HEK293 (cell line): Measurements from ENCODE around the gene AATK.

ENCODE experiments used
- CTCF ChIA-PET: fragments of 350-600 bp; formaldehyde crosslinking; extraction: SDS; loops from one replicate; lab custom pipeline; 2021; ENCODE audit warnings: antibody characterized with exemption; lab: Yijun Ruan, JAX
- POLR2A ChIA-PET: fragments of 300-600 bp; formaldehyde crosslinking; extraction: SDS; loops from one replicate; lab custom pipeline; 2020; ENCODE audit warnings: antibody characterized with exemption, inconsistent platforms; lab: Yijun Ruan, JAX
- H3K27ac ChIP-seq: fragments of 200-500 bp; sonication (Bioruptor generic); 2 replicates; pipeline ENCODE4 v1.5.1; 2014; ENCODE audit warnings: low read depth, low read length, control low read depth, inconsistent platforms; ENCODE audit errors: extremely low read depth
- H3K36me3 ChIP-seq, 2 experiments: fragments of 200-500 bp in 1 of 2; sonication (Bioruptor generic) in 1 of 2; 1 replicate in 1 of 2; 2 replicates in 1 of 2; pipeline ENCODE4 v1.5.1; 2014 to 2017; ENCODE audit warnings: inconsistent platforms in 2 of 2, low read length in 2 of 2; ENCODE audit not compliant: control insufficient read depth in 2 of 2, insufficient read depth in 1 of 2
- H3K4me1 ChIP-seq: fragments of 200-500 bp; sonication (Bioruptor generic); 2 replicates; pipeline ENCODE4 v1.5.1; 2014; ENCODE audit warnings: mild to moderate bottlenecking, low read length, inconsistent platforms; ENCODE audit not compliant: control insufficient read depth, insufficient read depth
- H3K4me3 ChIP-seq: 2 replicates; pipeline ENCODE4 v1.5.1; 2011; ENCODE audit warnings: low read depth, mild to moderate bottlenecking, control low read depth, low read length, moderate library complexity
- H3K9me3 ChIP-seq: fragments of 200-500 bp; sonication (Bioruptor generic); 2 replicates; pipeline ENCODE4 v1.5.1; 2014; ENCODE audit warnings: low read depth, low read length, inconsistent platforms; ENCODE audit not compliant: control insufficient read depth, insufficient read depth
- BCL11B ChIP-seq: fragments of 450-650 bp; formaldehyde crosslinking; IDR thresholded peaks from 2 replicates; pipeline ENCODE4 v1.5.1; 2016; ENCODE audit warnings: low read depth, missing biosample characterization, missing genetic modification characterization
- EGR2 ChIP-seq: fragments of 450-650 bp; formaldehyde crosslinking; IDR thresholded peaks from 2 replicates; pipeline ENCODE4 v1.5.1; 2016; ENCODE audit warnings: low read depth, missing biosample characterization, missing genetic modification characterization
- GLIS1 ChIP-seq: fragments of 450-650 bp; formaldehyde crosslinking; IDR thresholded peaks from 2 replicates; pipeline ENCODE4 v1.5.1; 2016; ENCODE audit warnings: missing biosample characterization, missing genetic modification characterization
- GLIS2 ChIP-seq: fragments of 450-650 bp; formaldehyde crosslinking; IDR thresholded peaks from 2 replicates; pipeline ENCODE4 v1.5.1; 2016; ENCODE audit warnings: missing biosample characterization, missing genetic modification characterization
- HOXA7 ChIP-seq: sonication (generic); formaldehyde crosslinking; IDR thresholded peaks from 2 replicates; pipeline ENCODE4 v1.8.1; 2022; ENCODE audit warnings: missing genetic modification reagents, borderline replicate concordance
- INSM2 ChIP-seq: fragments of 450-650 bp; formaldehyde crosslinking; IDR thresholded peaks from 2 replicates; pipeline ENCODE4 v1.5.1; 2016; ENCODE audit warnings: missing biosample characterization, missing genetic modification characterization
- KLF8 ChIP-seq: fragments of 450-650 bp; formaldehyde crosslinking; IDR thresholded peaks from 2 replicates; pipeline ENCODE4 v1.5.1; 2016; ENCODE audit warnings: missing biosample characterization, missing genetic modification characterization
- OSR2 ChIP-seq: fragments of 450-650 bp; formaldehyde crosslinking; IDR thresholded peaks from 2 replicates; pipeline ENCODE4 v1.5.1; 2016; ENCODE audit warnings: missing biosample characterization, missing genetic modification characterization
- PATZ1 ChIP-seq: fragments of 450-650 bp; formaldehyde crosslinking; IDR thresholded peaks from 2 replicates; pipeline ENCODE4 v1.5.1; 2016; ENCODE audit warnings: missing biosample characterization, missing genetic modification characterization
- WT1 ChIP-seq: fragments of 450-650 bp; formaldehyde crosslinking; IDR thresholded peaks from 2 replicates; pipeline ENCODE4 v1.5.1; 2016; ENCODE audit warnings: missing biosample characterization, missing genetic modification characterization
- ZBTB1 ChIP-seq: fragments of 450-650 bp; formaldehyde crosslinking; IDR thresholded peaks from 2 replicates; pipeline ENCODE4 v1.5.1; 2016; ENCODE audit warnings: missing biosample characterization, missing genetic modification characterization
- ZBTB44 ChIP-seq: fragments of 450-650 bp; IDR thresholded peaks from 2 replicates; pipeline ENCODE4 v1.5.1; 2018; ENCODE audit warnings: missing biosample characterization, mild to moderate bottlenecking, missing genetic modification characterization
- ZFHX2 ChIP-seq: fragments of 450-650 bp; formaldehyde crosslinking; conservative IDR thresholded peaks from 2 replicates; pipeline ENCODE4 v1.5.1; 2016; ENCODE audit warnings: missing biosample characterization, missing genetic modification characterization
- ZNF394 ChIP-seq: fragments of 450-650 bp; formaldehyde crosslinking; IDR thresholded peaks from 2 replicates; pipeline ENCODE4 v1.5.1; 2016; ENCODE audit warnings: missing biosample characterization, missing genetic modification characterization, mild to moderate bottlenecking, moderate library complexity, borderline replicate concordance
- ZNF473 ChIP-seq: fragments of 450-650 bp; formaldehyde crosslinking; IDR thresholded peaks from 2 replicates; pipeline ENCODE4 v1.5.1; 2017; ENCODE audit warnings: missing biosample characterization, missing genetic modification characterization
- ZNF488 ChIP-seq: fragments of 450-650 bp; formaldehyde crosslinking; IDR thresholded peaks from 2 replicates; pipeline ENCODE4 v1.5.1; 2016; ENCODE audit warnings: missing biosample characterization, missing genetic modification characterization
- ZNF571 ChIP-seq: fragments of 450-650 bp; formaldehyde crosslinking; IDR thresholded peaks from 2 replicates; pipeline ENCODE4 v1.5.0; 2017; ENCODE audit warnings: missing biosample characterization, missing genetic modification characterization
- ZNF792 ChIP-seq: fragments of 450-650 bp; formaldehyde crosslinking; IDR thresholded peaks from 2 replicates; pipeline ENCODE4 v1.5.1; 2016; ENCODE audit warnings: missing biosample characterization, missing genetic modification characterization
- ZNF837 ChIP-seq: fragments of 450-650 bp; formaldehyde crosslinking; IDR thresholded peaks from 2 replicates; pipeline ENCODE4 v1.5.1; 2016; ENCODE audit warnings: missing biosample characterization, missing genetic modification characterization

Gene AATK

GRCh38 chr17:81198826-81199481, 32.9 kb upstream of the AATK start:
- H3K9me3 ChIP-seq = no peaks in the 10 kb centered on the region
- no peak overlapping the region for H3K4me3 ChIP-seq
- H3K27ac ChIP-seq = no peak overlapping the region
- peaks cover 0 to 80% of the 10 kb centered on the region in 2 experiments; a peak in 2 of 3 replicates for H3K36me3 ChIP-seq
- POLR2A ChIA-PET = no interaction called here
- no peaks in the 10 kb centered on the region for H3K4me1 ChIP-seq
- TF ChIP-seq GLIS1 (tag by site-specific recombination) = peak; percentile 35; the same call in 1 of the 2 replicates
- no peak for TF ChIP-seq HOXA7 (CRISPR knock-in tag)
- CTCF ChIA-PET = interaction anchor here (0.7 to 2.3 kb wide), 2 partner anchors 14 to 55 kb away, joined by 3 to 7 read pairs; no protein-coding TSS in a partner anchor

- no peak overlapping the region for H3K4me3 ChIP-seq
- peaks cover 0 to 80% of the 10 kb centered on the region in 2 experiments; a peak in 2 of 3 replicates for H3K36me3 ChIP-seq
- no peaks in the 10 kb centered on the region for H3K4me1 ChIP-seq
- TF ChIP-seq BCL11B (tag by site-specific recombination) (no peak), ZNF394 (tag by site-specific recombination) (no peak), WT1 (no peak), ZNF571 (tag by site-specific recombination) (no peak), ZNF837 (tag by site-specific recombination) (no peak), OSR2 (tag by site-specific recombination) (no peak), ZNF488 (tag by site-specific recombination) (no peak), EGR2 (tag by site-specific recombination) (peak; percentile 46; the same call in 1 of the 2 replicates), KLF8 (tag by site-specific recombination) (no peak), ZBTB44 (tag by site-specific recombination) (no peak), ZBTB1 (tag by site-specific recombination) (no peak), INSM2 (tag by site-specific recombination) (no peak), ZNF792 (tag by site-specific recombination) (no peak), ZFHX2 (tag by site-specific recombination) (0 out of 2 replicates have a peak, but pooled peaks have one; percentile 38)
- H3K27ac ChIP-seq = no peak overlapping the region
- H3K9me3 ChIP-seq = no peaks in the 10 kb centered on the region
- POLR2A ChIA-PET = interaction anchor here (0.6 kb wide), 1 partner anchor 943 kb away, joined by 5 read pairs; no protein-coding TSS in a partner anchor
- CTCF ChIA-PET = interaction anchor here (0.6 to 2.3 kb wide), 3 partner anchors 13 to 54 kb away, joined by 3 to 7 read pairs (median 3); no protein-coding TSS in a partner anchor
Observed at GRCh38 chr17:81197831-81198490, 31.9 kb upstream of the AATK start.

GRCh38 chr17:81197409-81197795, 31.4 kb upstream of the AATK start:
- H3K4me3 ChIP-seq = no peak overlapping the region
- H3K27ac ChIP-seq = no peak overlapping the region
- ChIA-PET POLR2A (interaction anchor here (0.6 kb wide), 1 partner anchor 943 kb away, joined by 5 read pairs; no protein-coding TSS in a partner anchor), CTCF (interaction anchor here (2.3 kb wide), 1 partner anchor 54 kb away, joined by 7 read pairs; no protein-coding TSS in a partner anchor)
- no peaks in the 10 kb centered on the region for H3K4me1 ChIP-seq
- no peaks in the 10 kb centered on the region for H3K9me3 ChIP-seq
- H3K36me3 ChIP-seq = peaks cover 0 to 82% of the 10 kb centered on the region in 2 experiments; a peak in 2 of 3 replicates
- TF ChIP-seq ZNF473 (tag by site-specific recombination) (no peak), PATZ1 (tag by site-specific recombination) (0 out of 2 replicates have a peak, but pooled peaks have one; percentile 13), GLIS2 (tag by site-specific recombination) (0 out of 2 replicates have a peak, but pooled peaks have one; percentile 14), GLIS1 (tag by site-specific recombination) (no peak)
